Measurements from ENCODE around the gene RETSAT. TPM values are rescaled to one million over a fixed set of nuclear protein-coding genes. Genes with fewer than 3 reads are reported as not detected.

RETSAT gene
- total RNA-seq: 22.8 and 23.1 TPM in 2 replicates
- long read RNA-seq, transcript RETSAT-201 (11 exons, 3,100 nt): major isoform, 33 of 41 reads
- long read RNA-seq, partial matches to known transcripts: 5 of 41 reads
- long read RNA-seq, other reads (novel, unspliced or antisense): 3 of 41 reads

GRCh38 chr2:85354286-85355072, at the start of gene RETSAT, which contains the start of gene ELMOD3:
Gene RETSAT, minus strand, starts transcription at chr2:85354528. Its CDS starts 21 bp downstream, at chr2:85354507.
Gene ELMOD3, plus strand, starts transcription at chr2:85354769. Its CDS starts 2,430 bp downstream, at chr2:85357199.
- H3K27me3 Mint-ChIP-seq: no peaks in the 10 kb centered on the region

GRCh38 chr2:85401844-85402243, 47.5 kb upstream of the RETSAT start:
- H3K27me3 Mint-ChIP-seq: no peaks in the 10 kb centered on the region
- no peak overlapping the region for H3K4me3 Mint-ChIP-seq (ENCODE audit: low read depth)
- TF ChIP-seq CTCF (IDR thresholded peaks at IDR 0.05; ENCODE audit: unreplicated experiment): no peak
- peaks cover 9% of the 10 kb centered on the region for H3K36me3 Mint-ChIP-seq (ENCODE audit: insufficient read depth)
- H3K27ac Mint-ChIP-seq: no peak overlapping the region
- peaks cover 9% of the 10 kb centered on the region for H3K4me1 Mint-ChIP-seq (ENCODE audit: low read depth)
- H3K9me3 Mint-ChIP-seq (ENCODE audit: low read depth): peaks cover 6% of the 10 kb centered on the region
- no peak for DNase-seq (ENCODE audit: low spot score, unreplicated experiment)

More at GRCh38 chr2:85354286-85355072, at the start of gene RETSAT, which contains the start of gene ELMOD3:
- no peak for TF ChIP-seq CTCF (IDR thresholded peaks at IDR 0.05; ENCODE audit: unreplicated experiment)
- Mint-ChIP-seq H3K9me3 (ENCODE audit: low read depth) (no peaks in the 10 kb centered on the region), H3K4me1 (ENCODE audit: low read depth) (peaks cover 15% of the 10 kb centered on the region), H3K4me3 (ENCODE audit: low read depth) (peak within 1 kb of the TSS; percentile 100), H3K36me3 (ENCODE audit: insufficient read depth) (peaks cover 14% of the 10 kb centered on the region), H3K27ac (peak within 1 kb of the TSS; percentile 98)
- DNase-seq (ENCODE audit: low spot score, unreplicated experiment): peak; percentile 96

- Mint-ChIP-seq H3K9me3 (ENCODE audit: low read depth) (peaks cover 6% of the 10 kb centered on the region), H3K27me3 (no peaks in the 10 kb centered on the region), H3K27ac (no peak overlapping the region), H3K4me3 (ENCODE audit: low read depth) (no peak overlapping the region), H3K4me1 (ENCODE audit: low read depth) (peaks cover 13% of the 10 kb centered on the region), H3K36me3 (ENCODE audit: insufficient read depth) (peaks cover 9% of the 10 kb centered on the region)
- no peak for TF ChIP-seq CTCF (IDR thresholded peaks at IDR 0.05; ENCODE audit: unreplicated experiment)
- DNase-seq (ENCODE audit: low spot score, unreplicated experiment): no peak
These were observed 47.1 kb upstream of the RETSAT start for GRCh38 chr2:85401464-85401805.

GRCh38 chr2:85400541-85401463, 46.5 kb upstream of the RETSAT start:
- no peak for TF ChIP-seq CTCF (IDR thresholded peaks at IDR 0.05; ENCODE audit: unreplicated experiment)
- peaks cover 6% of the 10 kb centered on the region for H3K9me3 Mint-ChIP-seq (ENCODE audit: low read depth)
- H3K4me1 Mint-ChIP-seq (ENCODE audit: low read depth): peaks cover 13% of the 10 kb centered on the region
- no peak overlapping the region for H3K27ac Mint-ChIP-seq
- H3K4me3 Mint-ChIP-seq (ENCODE audit: low read depth): no peak overlapping the region
- DNase-seq (ENCODE audit: low spot score, unreplicated experiment): no peak
- H3K36me3 Mint-ChIP-seq (ENCODE audit: insufficient read depth): peaks cover 9% of the 10 kb centered on the region
- no peaks in the 10 kb centered on the region for H3K27me3 Mint-ChIP-seq

GRCh38 chr2:85400023-85400422, 45.7 kb upstream of the RETSAT start:
- Mint-ChIP-seq H3K27me3 (no peaks in the 10 kb centered on the region), H3K4me1 (ENCODE audit: low read depth) (peaks cover 13% of the 10 kb centered on the region), H3K4me3 (ENCODE audit: low read depth) (no peak overlapping the region), H3K9me3 (ENCODE audit: low read depth) (peaks cover 6% of the 10 kb centered on the region), H3K36me3 (ENCODE audit: insufficient read depth) (peaks cover 9% of the 10 kb centered on the region), H3K27ac (no peak overlapping the region)
- DNase-seq (ENCODE audit: low spot score, unreplicated experiment): no peak
- TF ChIP-seq CTCF (IDR thresholded peaks at IDR 0.05; ENCODE audit: unreplicated experiment): no peak

Measured in progenitor cell of endocrine pancreas (in vitro differentiated cells).